Astrocyte (in vitro differentiated cells and primary cell): ENCODE results near the gene XKR8. TPM values are rescaled to one million over a fixed set of nuclear protein-coding genes. Genes with fewer than 3 reads are reported as not detected.

Source experiments
- DNase-seq: peaks from one replicate; pipeline ENCODE4 v3.0.0-alpha.2; 2010; ENCODE audit warnings: low read depth
- FAIRE-seq: peaks from 2 replicates; lab custom pipeline; 2011; peaks lifted over from hg19 to GRCh38; lab: Jason Lieb, UNC
- H2AFZ ChIP-seq: 2 replicates; pipeline ENCODE4 v1.6.0; 2012; ENCODE audit warnings: low read depth, low read length, inconsistent platforms
- H3K27ac ChIP-seq: 2 replicates; pipeline ENCODE4 v1.5.1; 2011; ENCODE audit warnings: low read depth, low read length, inconsistent platforms
- H3K27me3 ChIP-seq: 2 replicates; pipeline ENCODE4 v1.6.0; 2011; ENCODE audit warnings: low read length, inconsistent platforms; ENCODE audit not compliant: insufficient read depth
- H3K36me3 ChIP-seq: 2 replicates; pipeline ENCODE4 v1.5.1; 2011; ENCODE audit warnings: low read length, inconsistent platforms; ENCODE audit not compliant: insufficient read depth
- H3K4me1 ChIP-seq: 2 replicates; pipeline ENCODE4 v1.5.1; 2011; ENCODE audit warnings: low read length, inconsistent platforms; ENCODE audit not compliant: insufficient read depth
- H3K4me2 ChIP-seq: 2 replicates; pipeline ENCODE4 v1.6.0; 2012; ENCODE audit warnings: low read length, inconsistent platforms
- H3K4me3 ChIP-seq: 2 replicates; pipeline ENCODE4 v1.5.1; 2011; ENCODE audit warnings: low read depth, mild to moderate bottlenecking, low read length, inconsistent platforms; ENCODE audit not compliant: insufficient read depth
- H3K79me2 ChIP-seq: 2 replicates; pipeline ENCODE4 v1.6.0; 2012; ENCODE audit warnings: mild to moderate bottlenecking, low read length, inconsistent platforms; ENCODE audit not compliant: insufficient read depth
- H3K9ac ChIP-seq: 2 replicates; pipeline ENCODE4 v1.6.0; 2012; ENCODE audit warnings: mild to moderate bottlenecking, low read length, inconsistent platforms
- H3K9me3 ChIP-seq: 2 replicates; pipeline ENCODE4 v1.5.1; 2012; ENCODE audit warnings: low read depth, mild to moderate bottlenecking, low read length, inconsistent platforms; ENCODE audit not compliant: insufficient read depth
- H4K20me1 ChIP-seq: 2 replicates; pipeline ENCODE4 v1.6.0; 2012; ENCODE audit warnings: low read length, inconsistent platforms; ENCODE audit not compliant: insufficient read depth
- H3K27ac Mint-ChIP-seq: one replicate; pipeline ENCODE4 v1.8.0; 2021; ENCODE audit warnings: mild to moderate bottlenecking, mixed read lengths; ENCODE audit not compliant: unreplicated experiment
- H3K27me3 Mint-ChIP-seq: one replicate; pipeline ENCODE4 v1.8.0; 2021; ENCODE audit warnings: low read depth, mixed read lengths; ENCODE audit not compliant: unreplicated experiment
- H3K36me3 Mint-ChIP-seq: one replicate; pipeline ENCODE4 v1.8.0; 2021; ENCODE audit warnings: low read depth, mixed read lengths; ENCODE audit not compliant: unreplicated experiment
- H3K4me1 Mint-ChIP-seq: one replicate; pipeline ENCODE4 v1.8.0; 2021; ENCODE audit warnings: low read depth, mixed read lengths; ENCODE audit not compliant: unreplicated experiment
- H3K4me3 Mint-ChIP-seq: one replicate; pipeline ENCODE4 v1.8.0; 2021; ENCODE audit warnings: mild to moderate bottlenecking, moderate library complexity, mixed read lengths; ENCODE audit not compliant: unreplicated experiment
- H3K9me3 Mint-ChIP-seq: one replicate; pipeline ENCODE4 v1.8.0; 2021; ENCODE audit warnings: mild to moderate bottlenecking, mixed read lengths; ENCODE audit not compliant: unreplicated experiment
- EZH2 ChIP-seq: IDR thresholded peaks from 2 replicates; pipeline ENCODE4 v1.6.1; 2012; ENCODE audit warnings: mild to moderate bottlenecking, low read length, inconsistent platforms; ENCODE audit not compliant: insufficient read depth
- total RNA-seq: library from RNA; stranded (reverse); gene quantifications from 2 replicates; pipeline ENCODE4 v1.2.1, GENCODE V29; 2021
- TF ChIP-seq, protein P1 (sequence below): IDR thresholded peaks from 2 replicates; pipeline ENCODE4 v1.5.1; 2011; ENCODE audit warnings: low read depth, mild to moderate bottlenecking, inconsistent platforms, low read length, moderate library complexity; ENCODE audit not compliant: insufficient read depth

Gene XKR8
- total RNA-seq, 1 donor from 2014 or later = 11.3 TPM

- Histone ChIP-seq H3K27me3 (peaks cover 11% of the 10 kb centered on the region), H3K27ac (no peak overlapping the region), H3K4me1 (peaks cover 3% of the 10 kb centered on the region), H3K9me3 (no peaks in the 10 kb centered on the region), H3K79me2 (no peaks in the 10 kb centered on the region), H3K4me3 (no peak overlapping the region), H3K4me2 (no peak overlapping the region), H3K9ac (no peak overlapping the region), H3K36me3 (no peaks in the 10 kb centered on the region), H2AFZ (no peak overlapping the region), H4K20me1 (no peaks in the 10 kb centered on the region)
- Mint-ChIP-seq H3K9me3 (no peaks in the 10 kb centered on the region), H3K27me3 (peaks cover 9% of the 10 kb centered on the region), H3K27ac (no peak overlapping the region), H3K4me1 (peaks cover 4% of the 10 kb centered on the region), H3K4me3 (no peak overlapping the region), H3K36me3 (peaks cover 1% of the 10 kb centered on the region)
- DNase-seq = no peak
- FAIRE-seq = no peak
- TF ChIP-seq, protein P1, sequence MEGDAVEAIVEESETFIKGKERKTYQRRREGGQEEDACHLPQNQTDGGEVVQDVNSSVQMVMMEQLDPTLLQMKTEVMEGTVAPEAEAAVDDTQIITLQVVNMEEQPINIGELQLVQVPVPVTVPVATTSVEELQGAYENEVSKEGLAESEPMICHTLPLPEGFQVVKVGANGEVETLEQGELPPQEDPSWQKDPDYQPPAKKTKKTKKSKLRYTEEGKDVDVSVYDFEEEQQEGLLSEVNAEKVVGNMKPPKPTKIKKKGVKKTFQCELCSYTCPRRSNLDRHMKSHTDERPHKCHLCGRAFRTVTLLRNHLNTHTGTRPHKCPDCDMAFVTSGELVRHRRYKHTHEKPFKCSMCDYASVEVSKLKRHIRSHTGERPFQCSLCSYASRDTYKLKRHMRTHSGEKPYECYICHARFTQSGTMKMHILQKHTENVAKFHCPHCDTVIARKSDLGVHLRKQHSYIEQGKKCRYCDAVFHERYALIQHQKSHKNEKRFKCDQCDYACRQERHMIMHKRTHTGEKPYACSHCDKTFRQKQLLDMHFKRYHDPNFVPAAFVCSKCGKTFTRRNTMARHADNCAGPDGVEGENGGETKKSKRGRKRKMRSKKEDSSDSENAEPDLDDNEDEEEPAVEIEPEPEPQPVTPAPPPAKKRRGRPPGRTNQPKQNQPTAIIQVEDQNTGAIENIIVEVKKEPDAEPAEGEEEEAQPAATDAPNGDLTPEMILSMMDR = no peak
- TF ChIP-seq EZH2 = no peak
Observed at GRCh38 chr1:27940870-27941560, 18.8 kb upstream of the XKR8 start.

DNA sequence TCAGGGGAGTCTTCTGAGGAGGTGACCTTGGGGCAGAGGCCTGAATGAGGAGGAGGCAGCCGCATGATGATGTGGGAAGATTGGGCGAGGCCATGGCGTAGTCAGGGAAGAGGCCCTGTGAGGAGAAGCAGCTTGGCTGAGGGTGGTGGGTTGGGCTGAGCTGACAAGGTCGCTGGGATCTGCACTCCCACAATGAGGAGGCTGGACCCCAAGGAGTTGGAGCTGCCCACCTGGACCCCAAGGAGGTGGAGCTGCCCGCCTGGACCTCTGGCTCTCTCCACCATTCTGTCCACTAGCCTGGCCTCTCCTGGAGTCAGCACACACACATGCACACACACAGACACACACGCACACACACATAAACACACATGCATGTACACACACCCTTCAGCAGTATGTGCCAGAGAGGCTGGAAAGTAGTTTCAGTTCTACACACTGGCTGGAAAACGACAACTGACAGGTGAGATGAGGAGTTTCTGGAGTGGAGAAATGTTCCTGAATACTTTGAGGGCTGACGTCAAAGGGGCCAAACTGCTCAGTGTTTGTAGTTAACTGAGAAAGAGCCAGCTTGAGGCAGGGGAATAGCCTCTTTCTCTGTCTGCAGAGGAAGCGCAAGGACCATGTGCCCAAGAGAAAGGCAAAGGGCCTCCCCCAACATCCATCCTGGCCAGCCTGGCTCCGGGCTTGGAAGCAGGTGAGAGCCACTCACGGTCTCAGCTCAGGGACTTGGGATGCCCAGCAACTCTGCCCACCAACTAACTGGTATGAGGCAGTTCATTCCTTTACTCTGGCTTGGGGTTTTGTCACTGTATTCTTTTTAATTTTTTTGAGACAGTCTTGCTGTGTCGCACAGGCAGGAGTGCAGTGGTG is 17.9 kb upstream of the XKR8 start:
- FAIRE-seq (no peak), DNase-seq (no peak)
- Histone ChIP-seq H3K4me1 (peaks cover 3% of the 10 kb centered on the region), H3K9ac (no peak overlapping the region), H4K20me1 (no peaks in the 10 kb centered on the region), H3K9me3 (no peaks in the 10 kb centered on the region), H3K27ac (no peak overlapping the region), H2AFZ (no peak overlapping the region), H3K79me2 (no peaks in the 10 kb centered on the region), H3K4me2 (no peak overlapping the region), H3K4me3 (no peak overlapping the region), H3K36me3 (no peaks in the 10 kb centered on the region), H3K27me3 (peaks cover 9% of the 10 kb centered on the region)
- peaks cover 4% of the 10 kb centered on the region for H3K4me1 Mint-ChIP-seq
- peaks cover 1% of the 10 kb centered on the region for H3K36me3 Mint-ChIP-seq
- TF ChIP-seq, protein P1 = no peak
- TF ChIP-seq EZH2 = no peak
- peaks cover 9% of the 10 kb centered on the region for H3K27me3 Mint-ChIP-seq
- no peaks in the 10 kb centered on the region for H3K9me3 Mint-ChIP-seq
- no peak overlapping the region for H3K27ac Mint-ChIP-seq
- no peak overlapping the region for H3K4me3 Mint-ChIP-seq
